Gastroesophageal sphincter (tissue), 4 donors: Measurements from ENCODE around the gene EEF2. TPM values are rescaled to one million over a fixed set of nuclear protein-coding genes. Genes with fewer than 3 reads are reported as not detected.
"Not testable (repeated sequence)": the region's sequence is repeated elsewhere in the genome, so short reads cannot be mapped to it uniquely, and the experiment has no call there.

Experiments used
- ATAC-seq: fragments of 150-250 bp; one replicate; pipeline ENCODE4 v1.9.1; 2016; ENCODE audit warnings: mild to moderate bottlenecking, moderate library complexity
- H3K27ac ChIP-seq, 4 donors: fragments of 200-600 bp; sonication (generic) in 3 of 4; 1 replicate in 3 of 4; 2 replicates in 1 of 4; pipeline ENCODE4 v1.5.1; 2016 to 2019
- H3K27me3 ChIP-seq: fragments of 200-600 bp; sonication (generic); one replicate; pipeline ENCODE4 v1.5.1; 2019
- H3K36me3 ChIP-seq, 2 donors: fragments of 200-600 bp; sonication (generic); one replicate each; pipeline ENCODE4 v1.5.1; 2019; ENCODE audit warnings: control low read depth in 1 of 2
- H3K4me1 ChIP-seq, 3 donors: fragments of 200-600 bp; sonication (generic); 1 replicate in 2 of 3; 2 replicates in 1 of 3; pipeline ENCODE4 v1.5.1; 2016 to 2019; ENCODE audit warnings: control low read depth in 2 of 3
- H3K4me3 ChIP-seq, 2 donors: fragments of 200-600 bp; sonication (generic); one replicate each; pipeline ENCODE4 v1.5.1; 2019; ENCODE audit warnings: mild to moderate bottlenecking in 1 of 2, moderate library complexity in 1 of 2
- H3K9me3 ChIP-seq, 3 donors: fragments of 200-600 bp; sonication (generic); one replicate each; pipeline ENCODE4 v1.5.1; 2017 to 2019; ENCODE audit warnings: control low read depth in 2 of 3
- EP300 ChIP-seq: sonication (generic); formaldehyde crosslinking; IDR thresholded peaks from one replicate; pipeline ENCODE4 v1.6.1; 2017; ENCODE audit warnings: antibody characterized with exemption, mild to moderate bottlenecking
- POLR2A ChIP-seq, 2 donors: fragments of 450-650 bp; IDR thresholded peaks; one replicate each; pipeline ENCODE4 v1.6.1; 2017; ENCODE audit warnings: antibody characterized with exemption in 2 of 2, mild to moderate bottlenecking in 2 of 2, moderate library complexity in 1 of 2
- POLR2AphosphoS5 ChIP-seq: sonication (generic); formaldehyde crosslinking; IDR thresholded peaks from one replicate; pipeline ENCODE4 v1.6.1; 2017; ENCODE audit warnings: antibody characterized with exemption
- WGBS, 2 donors: methylation state at CpG; one replicate each; pipeline ENCODE4 v1.1.5; 2018; ENCODE audit warnings: low coverage in 1 of 2; 5-methylcytosine and 5-hydroxymethylcytosine counted together
- total RNA-seq, 4 donors: library from RNA; depleted of rRNA; stranded (reverse); fragments of >200 nt; gene quantifications; one replicate each; pipeline ENCODE4 v1.1.0, GENCODE V29; 2016
- TF ChIP-seq, protein P1 (sequence below), 4 experiments: fragments of 200-600 bp in 2 of 4; fragments of 450-650 bp in 2 of 4; sonication (generic) in 1 of 4; IDR thresholded peaks; one replicate each; pipeline ENCODE4 v1.5.1; 2017 to 2019; ENCODE audit warnings: antibody characterized with exemption in 4 of 4, mild to moderate bottlenecking in 2 of 4, moderate library complexity in 2 of 4

Gene EEF2
- total RNA-seq, 4 donors from 2014 or later = 2,212 to 2,463 (median 2,311) TPM

DNA sequence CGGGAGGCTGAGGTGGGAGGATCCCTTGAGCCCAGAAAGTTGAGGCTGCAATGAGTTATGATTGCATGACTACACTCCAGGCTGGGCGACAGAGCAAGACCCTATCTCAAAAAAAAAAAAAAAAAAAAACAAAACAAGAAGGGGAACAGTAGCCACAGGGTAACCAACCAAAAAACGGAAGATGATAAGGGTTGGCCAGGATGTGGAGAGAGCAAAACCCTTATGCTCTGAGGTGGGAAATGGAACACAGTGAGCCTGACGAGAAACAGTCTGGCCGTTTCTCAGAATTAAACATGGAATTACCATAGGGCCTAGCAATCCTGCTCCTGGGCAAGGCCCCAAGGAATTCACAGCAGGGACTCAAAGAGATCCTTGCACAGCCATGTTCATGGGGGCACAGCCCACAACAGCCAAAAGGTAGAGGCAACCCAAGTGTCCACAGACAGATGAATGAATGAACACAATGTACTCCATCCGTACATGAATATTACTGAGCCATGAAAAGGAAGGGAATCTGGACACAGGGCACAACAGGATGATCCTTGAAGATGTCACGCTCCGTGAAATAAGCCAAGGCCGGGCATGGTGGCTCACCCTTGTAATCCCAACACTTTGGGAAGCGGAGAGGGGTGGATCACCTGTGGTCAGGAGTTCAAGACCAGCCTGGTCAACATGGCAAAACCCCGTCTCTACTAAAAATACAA is 41.1 kb downstream of the EEF2 start:
- WGBS, 2 donors = 73 to 79% methylated on average over 9 to 10 of the region's 11 CpGs
- H3K4me3 ChIP-seq = no peak overlapping the region
- H3K4me1 ChIP-seq = peaks cover 0 to under 1% (median 0%) of the 10 kb centered on the region in 3 donors
- no peaks in the 10 kb centered on the region for H3K27me3 ChIP-seq
- TF ChIP-seq POLR2A (IDR thresholded peaks at IDR 0.05) (no peak), EP300 (no peak), POLR2AphosphoS5 (no peak)
- TF ChIP-seq, protein P1, sequence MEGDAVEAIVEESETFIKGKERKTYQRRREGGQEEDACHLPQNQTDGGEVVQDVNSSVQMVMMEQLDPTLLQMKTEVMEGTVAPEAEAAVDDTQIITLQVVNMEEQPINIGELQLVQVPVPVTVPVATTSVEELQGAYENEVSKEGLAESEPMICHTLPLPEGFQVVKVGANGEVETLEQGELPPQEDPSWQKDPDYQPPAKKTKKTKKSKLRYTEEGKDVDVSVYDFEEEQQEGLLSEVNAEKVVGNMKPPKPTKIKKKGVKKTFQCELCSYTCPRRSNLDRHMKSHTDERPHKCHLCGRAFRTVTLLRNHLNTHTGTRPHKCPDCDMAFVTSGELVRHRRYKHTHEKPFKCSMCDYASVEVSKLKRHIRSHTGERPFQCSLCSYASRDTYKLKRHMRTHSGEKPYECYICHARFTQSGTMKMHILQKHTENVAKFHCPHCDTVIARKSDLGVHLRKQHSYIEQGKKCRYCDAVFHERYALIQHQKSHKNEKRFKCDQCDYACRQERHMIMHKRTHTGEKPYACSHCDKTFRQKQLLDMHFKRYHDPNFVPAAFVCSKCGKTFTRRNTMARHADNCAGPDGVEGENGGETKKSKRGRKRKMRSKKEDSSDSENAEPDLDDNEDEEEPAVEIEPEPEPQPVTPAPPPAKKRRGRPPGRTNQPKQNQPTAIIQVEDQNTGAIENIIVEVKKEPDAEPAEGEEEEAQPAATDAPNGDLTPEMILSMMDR (IDR thresholded peaks at IDR 0.05) = no peak
- no peak for ATAC-seq
- H3K9me3 ChIP-seq = no peaks in the 10 kb centered on the region
- H3K27ac ChIP-seq = no peak overlapping the region
- H3K36me3 ChIP-seq = no peaks in the 10 kb centered on the region

DNA sequence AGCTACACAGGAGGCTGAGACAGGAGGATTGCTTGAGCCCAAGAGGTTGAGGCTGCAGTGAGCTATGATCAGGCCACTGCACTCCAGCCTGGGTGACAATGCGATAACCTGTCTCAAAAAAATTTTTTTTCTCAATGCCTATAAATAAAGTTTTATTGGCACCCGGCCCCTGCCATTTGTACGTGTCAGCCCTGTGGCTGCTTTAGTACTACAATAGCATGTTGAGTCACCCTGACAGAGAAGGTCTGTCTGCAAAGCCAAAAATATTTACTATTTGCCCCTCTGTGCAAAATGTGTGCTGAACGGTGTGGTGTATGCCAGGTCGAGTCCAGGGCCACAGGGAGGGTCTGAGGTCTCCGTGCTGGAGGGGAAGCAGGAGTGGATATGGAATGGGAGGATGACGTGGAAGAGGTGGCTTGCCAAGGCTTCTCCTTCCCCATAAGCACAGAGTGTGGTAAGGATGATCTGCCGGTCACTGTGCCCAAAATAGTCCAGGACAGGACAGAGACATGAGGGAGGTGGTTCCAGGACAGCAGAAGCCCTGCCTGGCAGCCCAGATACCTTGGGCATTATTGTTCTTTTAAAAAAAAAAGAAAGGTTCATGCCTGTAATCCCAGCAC is 42.4 kb downstream of the EEF2 start:
- Histone ChIP-seq H3K4me3 (no peak overlapping the region), H3K4me1 (no peaks in the 10 kb centered on the region), H3K36me3 (no peaks in the 10 kb centered on the region), H3K27ac (peak overlapping the region in 1 of 4 donors; percentile 30), H3K9me3 (no peaks in the 10 kb centered on the region), H3K27me3 (no peaks in the 10 kb centered on the region)
- peak; percentile 67 for ATAC-seq
- TF ChIP-seq, protein P1 (IDR thresholded peaks at IDR 0.05) = no peak
- no peak for TF ChIP-seq EP300
- TF ChIP-seq POLR2AphosphoS5 = no peak
- no peak for TF ChIP-seq POLR2A (IDR thresholded peaks at IDR 0.05)
- 70 to 100% methylated on average over 1 to 8 of the region's 8 CpGs for WGBS, 2 donors

DNA sequence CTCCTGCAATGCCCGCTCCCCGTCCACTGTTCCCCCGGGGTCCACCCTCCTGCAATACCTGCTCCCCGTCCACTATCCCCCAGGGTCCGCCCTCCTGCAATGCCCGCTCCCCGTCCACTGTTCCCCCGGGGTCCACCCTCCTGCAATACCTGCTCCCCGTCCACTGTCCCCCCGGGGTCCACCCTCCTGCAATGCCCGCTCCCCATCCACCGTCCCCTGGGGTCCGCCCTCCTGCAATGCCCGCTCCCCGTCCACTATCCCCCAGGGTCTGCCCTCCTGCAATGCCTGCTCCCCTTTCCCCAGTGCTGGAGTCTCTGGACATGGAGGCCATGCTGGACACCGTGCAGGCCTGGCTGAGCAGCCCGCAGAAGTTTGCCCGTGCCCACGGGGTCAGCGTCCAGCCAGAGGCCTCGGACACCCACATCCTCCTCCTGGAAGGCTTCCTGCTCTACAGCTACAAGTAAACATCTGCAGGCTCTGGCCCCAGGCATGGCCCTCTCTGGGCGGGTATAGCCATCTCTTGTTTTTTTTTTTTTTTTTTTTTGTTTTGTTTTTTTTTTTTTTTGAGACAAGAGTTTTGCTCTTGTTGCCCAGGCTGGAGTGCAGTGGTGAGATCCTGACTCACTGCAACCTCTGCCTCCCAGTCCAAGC is 46.8 kb downstream of the EEF2 start:
- not testable (repeated sequence) for H3K4me3 ChIP-seq, ATAC-seq, H3K27ac ChIP-seq, H3K9me3 ChIP-seq, H3K4me1 ChIP-seq, H3K36me3 ChIP-seq
- WGBS, 2 donors = 70 to 79% methylated on average over 4 to 6 of the region's 22 CpGs
- H3K27me3 ChIP-seq = peaks cover 11% of the 10 kb centered on the region

DNA sequence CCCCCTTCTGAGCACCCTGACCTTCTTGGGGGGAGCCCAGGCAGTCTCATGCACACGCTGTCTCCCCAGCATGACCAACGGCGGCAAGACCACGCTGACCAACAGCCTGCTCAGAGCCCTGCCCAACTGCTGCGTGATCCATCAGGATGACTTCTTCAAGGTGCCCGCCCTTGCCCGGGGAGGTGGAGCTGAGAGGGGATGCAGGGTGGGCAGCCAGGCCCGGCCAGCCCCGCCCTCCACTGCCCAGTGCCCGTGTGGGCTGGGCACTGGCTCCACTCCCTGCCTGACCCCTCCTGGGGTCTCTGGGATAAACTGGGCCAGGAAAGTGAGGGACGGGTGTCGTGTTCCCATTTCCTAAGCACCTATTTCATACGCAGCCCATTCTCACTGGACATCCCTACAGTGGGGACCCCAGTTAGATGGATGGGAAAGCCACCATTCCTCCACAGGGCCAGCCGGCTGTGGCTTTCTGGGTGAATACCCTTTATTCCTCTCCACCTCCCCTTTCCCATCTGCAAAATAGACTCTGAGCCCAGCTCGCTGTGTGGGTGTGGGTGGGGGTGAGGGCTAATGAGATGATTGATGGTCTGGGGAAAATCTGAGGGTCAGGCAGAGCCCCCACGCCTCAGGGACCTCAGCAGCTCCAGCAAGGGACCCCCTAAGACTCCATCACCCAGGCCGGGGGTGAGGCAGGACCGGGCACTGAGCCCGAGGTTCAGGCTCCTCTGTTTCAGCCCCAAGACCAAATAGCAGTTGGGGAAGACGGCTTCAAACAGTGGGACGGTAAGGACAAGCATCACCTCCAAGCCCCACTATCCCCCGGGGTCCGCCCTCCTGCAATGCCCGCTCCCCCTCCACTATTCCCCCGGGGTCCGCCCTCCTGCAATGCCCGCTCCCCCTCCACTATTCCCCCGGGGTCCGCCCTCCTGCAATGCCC is 48.5 kb downstream of the EEF2 start:
- H3K4me3 ChIP-seq = no peak overlapping the region
- TF ChIP-seq EP300 = no peak
- no peak for TF ChIP-seq POLR2A (IDR thresholded peaks at IDR 0.05)
- TF ChIP-seq, protein P1 (IDR thresholded peaks at IDR 0.05) = no peak
- TF ChIP-seq POLR2AphosphoS5 = no peak
- H3K36me3 ChIP-seq = no peaks in the 10 kb centered on the region
- H3K27ac ChIP-seq = no peak overlapping the region
- H3K27me3 ChIP-seq = peaks cover 16% of the 10 kb centered on the region
- no peak for ATAC-seq
- peaks cover 0 to 18% (median 8%) of the 10 kb centered on the region in 3 donors for H3K4me1 ChIP-seq
- 86 to 100% methylated on average over 2 to 7 of the region's 29 CpGs for WGBS, 2 donors
- no peaks in the 10 kb centered on the region for H3K9me3 ChIP-seq
